GM10248 (cell line): Measurements from ENCODE around the gene PREP.

Source experiments
- CTCF ChIA-PET: fragments of 300-600 bp; sonication (Branson Sonifier 250); formaldehyde crosslinking; extraction: SDS; loops from one replicate; lab custom pipeline; 2021; ENCODE audit warnings: antibody characterized with exemption; lab: Yijun Ruan, JAX
- POLR2A ChIA-PET: fragments of 350-650 bp; sonication (Branson Sonifier 250); formaldehyde crosslinking; extraction: SDS; loops from one replicate; lab custom pipeline; 2020; ENCODE audit warnings: antibody characterized with exemption; lab: Yijun Ruan, JAX
- DNase-seq: peaks from one replicate; pipeline ENCODE4 v3.0.0; 2012; ENCODE audit errors: extremely low spot score
- CTCF ChIP-seq: IDR thresholded peaks from 2 replicates; pipeline ENCODE4 v1.5.1; 2012; ENCODE audit warnings: mild to moderate bottlenecking, low read depth; ENCODE audit errors: extremely low read depth, missing control alignments, control extremely low read depth

PREP gene

GRCh38 chr6:105401247-105402089, 1.4 kb downstream of the PREP start:
- no peak for DNase-seq
- CTCF ChIA-PET, result interaction anchor here (0.7 to 3.7 kb wide), 7 partner anchors 14 to 313 kb away, joined by 3 to 34 read pairs (median 14); no protein-coding TSS in a partner anchor
- TF ChIP-seq CTCF, result no peak
- POLR2A ChIA-PET, result no interaction called here

- CTCF ChIA-PET, result interaction anchor here (0.9 to 3.7 kb wide), 5 partner anchors 13 to 312 kb away, joined by 4 to 34 read pairs (median 14); no protein-coding TSS in a partner anchor
- no peak for DNase-seq
- TF ChIP-seq CTCF, result no peak
- POLR2A ChIA-PET, result no interaction called here
These were observed 2.4 kb downstream of the PREP start for GRCh38 chr6:105400501-105400900.

- ChIA-PET POLR2A (no interaction called here), CTCF (interaction anchor here (0.9 to 3.7 kb wide), 5 partner anchors 10 to 313 kb away, joined by 3 to 18 read pairs (median 3); no protein-coding TSS in a partner anchor)
- no peak for TF ChIP-seq CTCF
- DNase-seq, result no peak
These were observed 4.0 kb downstream of the PREP start for GRCh38 chr6:105398859-105399258.

- no peak for TF ChIP-seq CTCF
- ChIA-PET POLR2A (no interaction called here), CTCF (interaction anchor here (1.0 to 3.7 kb wide), 7 partner anchors 10 to 310 kb away, joined by 3 to 18 read pairs (median 4); no protein-coding TSS in a partner anchor)
- no peak for DNase-seq
These were observed 4.9 kb downstream of the PREP start for GRCh38 chr6:105397987-105398386.

GRCh38 chr6:105391705-105392104, 11.2 kb downstream of the PREP start:
- CTCF ChIA-PET, result interaction anchor here (0.7 to 3.2 kb wide), 4 partner anchors 9 to 304 kb away, joined by 3 to 13 read pairs (median 8); partner anchors contain the start of gene PREP
- POLR2A ChIA-PET, result no interaction called here
- TF ChIP-seq CTCF, result no peak
- DNase-seq, result no peak

GRCh38 chr6:105389543-105389942, 13.3 kb downstream of the PREP start:
- no peak for DNase-seq
- ChIA-PET POLR2A (no interaction called here), CTCF (interaction anchor here (0.7 to 4.6 kb wide), 4 partner anchors 8 to 13 kb away, joined by 3 to 18 read pairs (median 4); partner anchors contain the start of gene PREP)
- TF ChIP-seq CTCF, result no peak
